Sigmoid colon (tissue), 4 donors: Measurements from ENCODE around the gene SART3.

Experiments
- POLR2A ChIP-seq, 2 donors: fragments of 450-650 bp; IDR thresholded peaks; one replicate each; pipeline ENCODE4 v1.6.1; 2016; ENCODE audit warnings: antibody characterized with exemption in 2 of 2, mild to moderate bottlenecking in 2 of 2, moderate library complexity in 2 of 2
- POLR2AphosphoS5 ChIP-seq, 4 donors: sonication (generic); formaldehyde crosslinking; IDR thresholded peaks; one replicate each; pipeline ENCODE4 v1.6.1; 2017; ENCODE audit warnings: antibody characterized with exemption in 4 of 4
- TF ChIP-seq, protein P1 (sequence below), 4 experiments: fragments of 450-650 bp in 3 of 4; fragments of 200-600 bp in 1 of 4; IDR thresholded peaks; one replicate each; pipeline ENCODE4 v1.5.1; 2016 to 2019; ENCODE audit warnings: antibody characterized with exemption in 4 of 4, mild to moderate bottlenecking in 3 of 4, moderate library complexity in 2 of 4

DNA sequence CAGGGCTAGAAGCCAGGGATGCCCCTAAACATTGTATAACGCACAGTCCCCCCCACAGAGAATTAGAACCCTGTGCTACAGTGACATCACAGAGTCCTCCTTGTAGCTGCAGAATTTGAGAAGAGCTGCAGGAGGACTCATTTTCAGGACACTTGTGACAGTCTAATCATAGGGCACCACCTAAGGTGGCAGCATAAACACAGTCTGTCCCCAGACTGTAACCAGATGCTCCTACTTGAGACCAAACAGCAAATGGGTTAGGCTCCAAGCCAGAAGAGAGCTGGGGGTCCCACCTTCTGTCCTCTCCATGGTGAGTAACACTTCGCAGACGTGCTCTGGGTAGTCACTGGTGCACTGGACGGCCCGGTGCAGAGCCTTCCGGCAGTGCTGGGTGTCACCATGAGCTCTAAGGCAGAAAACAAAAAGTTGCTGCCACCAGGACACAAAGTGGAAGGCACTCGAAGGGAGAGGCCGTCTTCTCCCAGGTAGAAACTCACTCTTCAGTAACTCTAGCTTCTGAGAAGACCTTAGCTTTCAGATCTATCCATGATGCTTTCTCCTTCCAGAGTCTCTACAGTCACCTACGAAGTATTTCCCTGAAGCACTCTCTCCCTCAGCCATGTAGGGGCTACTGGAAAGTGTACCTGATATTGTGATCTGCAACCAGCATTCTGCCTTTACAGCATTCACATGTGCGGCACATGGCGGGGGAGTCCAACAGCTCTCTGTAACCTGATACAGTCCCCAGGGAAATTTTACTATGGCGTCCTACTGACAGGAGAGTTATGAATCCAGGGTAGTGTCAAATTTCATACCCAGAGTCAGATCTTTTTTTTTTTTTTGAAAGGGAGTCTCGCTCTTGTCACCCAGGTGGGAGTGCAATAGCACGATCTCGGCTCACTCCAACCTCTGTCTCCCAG, 28.8 kb downstream of the SART3 start:
- TF ChIP-seq, protein P1, sequence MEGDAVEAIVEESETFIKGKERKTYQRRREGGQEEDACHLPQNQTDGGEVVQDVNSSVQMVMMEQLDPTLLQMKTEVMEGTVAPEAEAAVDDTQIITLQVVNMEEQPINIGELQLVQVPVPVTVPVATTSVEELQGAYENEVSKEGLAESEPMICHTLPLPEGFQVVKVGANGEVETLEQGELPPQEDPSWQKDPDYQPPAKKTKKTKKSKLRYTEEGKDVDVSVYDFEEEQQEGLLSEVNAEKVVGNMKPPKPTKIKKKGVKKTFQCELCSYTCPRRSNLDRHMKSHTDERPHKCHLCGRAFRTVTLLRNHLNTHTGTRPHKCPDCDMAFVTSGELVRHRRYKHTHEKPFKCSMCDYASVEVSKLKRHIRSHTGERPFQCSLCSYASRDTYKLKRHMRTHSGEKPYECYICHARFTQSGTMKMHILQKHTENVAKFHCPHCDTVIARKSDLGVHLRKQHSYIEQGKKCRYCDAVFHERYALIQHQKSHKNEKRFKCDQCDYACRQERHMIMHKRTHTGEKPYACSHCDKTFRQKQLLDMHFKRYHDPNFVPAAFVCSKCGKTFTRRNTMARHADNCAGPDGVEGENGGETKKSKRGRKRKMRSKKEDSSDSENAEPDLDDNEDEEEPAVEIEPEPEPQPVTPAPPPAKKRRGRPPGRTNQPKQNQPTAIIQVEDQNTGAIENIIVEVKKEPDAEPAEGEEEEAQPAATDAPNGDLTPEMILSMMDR (IDR thresholded peaks at IDR 0.05) = no peak
- no peak for TF ChIP-seq POLR2A (IDR thresholded peaks at IDR 0.05)
- no peak for TF ChIP-seq POLR2AphosphoS5 (IDR thresholded peaks at IDR 0.05)
